ENCODE data around the gene HYPK. TPM values are rescaled to one million over a fixed set of nuclear protein-coding genes. Genes with fewer than 3 reads are reported as not detected.

Gene HYPK
- total RNA-seq, 2 experiments from 2014 or later: 16.1 to 53.6 TPM

DNA sequence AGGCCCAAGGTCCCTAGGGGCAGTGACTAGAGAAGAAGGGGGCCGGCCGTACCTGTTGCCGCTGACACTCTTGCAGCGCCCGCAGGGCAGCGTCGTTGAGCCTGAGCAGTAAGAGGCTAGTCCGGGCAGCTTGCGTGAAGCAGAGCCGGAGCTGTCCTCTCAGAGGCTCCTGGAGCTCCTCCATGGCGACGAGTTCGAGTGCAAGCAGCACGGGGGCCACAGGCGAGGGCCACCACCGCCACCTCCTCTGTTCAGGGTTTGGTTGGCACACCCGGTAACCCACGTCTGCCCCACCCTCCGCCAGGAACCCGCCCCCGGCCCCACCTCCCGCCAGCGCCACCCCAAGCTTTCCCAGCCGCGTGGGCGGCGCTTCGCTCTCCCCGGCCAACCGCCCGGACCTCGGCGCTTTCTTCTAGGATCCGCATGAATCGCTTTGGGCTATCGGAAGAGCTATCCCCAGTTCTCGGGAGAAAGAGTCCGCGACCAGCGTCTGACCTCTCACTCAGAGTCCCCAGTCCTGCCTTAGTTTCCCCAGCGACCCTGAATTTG lies 23.6 kb upstream of the HYPK start, which contains the start of gene ELL3:
TSS of gene ELL3 (minus strand) at position 249 of the 549 bp plus-strand sequence. CDS start at position 184, 65 bp downstream.
- BruUV-seq (replicated peaks): no TSS peak
- Histone ChIP-seq H3K9me3 (ENCODE audit: low read length) (no peaks in the 10 kb centered on the region), H3K36me3 (ENCODE audit: insufficient read depth, low read length) (peaks cover 48% of the 10 kb centered on the region), H3K4me3 (ENCODE audit: low read depth, low read length, poor library complexity, severe bottlenecking) (peak within 1 kb of the TSS; percentile 79), H4K20me1 (ENCODE audit: insufficient read depth, low read length) (peaks cover 28% of the 10 kb centered on the region), H3K9me2 (ENCODE audit: insufficient read depth, low read length) (no peaks in the 10 kb centered on the region), H3K4me2 (ENCODE audit: low read length) (peak within 1 kb of the TSS; percentile 85), H3K27ac (ENCODE audit: low read depth, low read length, poor library complexity, severe bottlenecking) (peak within 1 kb of the TSS; percentile 91), H3K79me2 (ENCODE audit: insufficient read depth, low read depth, low read length) (peaks cover 52% of the 10 kb centered on the region), H3K4me1 (ENCODE audit: insufficient read depth, low read length, poor library complexity, severe bottlenecking) (peaks cover 66% of the 10 kb centered on the region), H2AFZ (ENCODE audit: low read length) (peak within 1 kb of the TSS; percentile 15; the same call in 1 of the 2 replicates)
- CTCF ChIA-PET (ENCODE audit: unreplicated experiment): interaction anchor here (0.6 to 1.4 kb wide), 4 partner anchors 13 to 51 kb away, joined by 3 to 5 read pairs (median 4); no protein-coding TSS in a partner anchor
- peak; percentile 89 for DNase-seq (ENCODE audit: low spot score)
- TF ChIP-seq, protein P1, sequence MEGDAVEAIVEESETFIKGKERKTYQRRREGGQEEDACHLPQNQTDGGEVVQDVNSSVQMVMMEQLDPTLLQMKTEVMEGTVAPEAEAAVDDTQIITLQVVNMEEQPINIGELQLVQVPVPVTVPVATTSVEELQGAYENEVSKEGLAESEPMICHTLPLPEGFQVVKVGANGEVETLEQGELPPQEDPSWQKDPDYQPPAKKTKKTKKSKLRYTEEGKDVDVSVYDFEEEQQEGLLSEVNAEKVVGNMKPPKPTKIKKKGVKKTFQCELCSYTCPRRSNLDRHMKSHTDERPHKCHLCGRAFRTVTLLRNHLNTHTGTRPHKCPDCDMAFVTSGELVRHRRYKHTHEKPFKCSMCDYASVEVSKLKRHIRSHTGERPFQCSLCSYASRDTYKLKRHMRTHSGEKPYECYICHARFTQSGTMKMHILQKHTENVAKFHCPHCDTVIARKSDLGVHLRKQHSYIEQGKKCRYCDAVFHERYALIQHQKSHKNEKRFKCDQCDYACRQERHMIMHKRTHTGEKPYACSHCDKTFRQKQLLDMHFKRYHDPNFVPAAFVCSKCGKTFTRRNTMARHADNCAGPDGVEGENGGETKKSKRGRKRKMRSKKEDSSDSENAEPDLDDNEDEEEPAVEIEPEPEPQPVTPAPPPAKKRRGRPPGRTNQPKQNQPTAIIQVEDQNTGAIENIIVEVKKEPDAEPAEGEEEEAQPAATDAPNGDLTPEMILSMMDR (conservative IDR thresholded peaks at IDR 0.05; ENCODE audit: low read length): no peak
- TF ChIP-seq EZH2phosphoT487 (IDR thresholded peaks at IDR 0.05; ENCODE audit: borderline replicate concordance, low read depth, low read length): no peak
- POLR2A ChIA-PET: interaction anchor here (0.6 to 7.0 kb wide), 14 partner anchors 12 to 992 kb away, joined by 4 to 98 read pairs (median 10); partner anchors contain the start of genes HYPK, MFAP1, PDIA3 and SERF2
- intact Hi-C loops (cut with micrococcal nuclease; ENCODE audit: unreplicated experiment): loop anchor here (1.0 to 2.0 kb wide), 4 partner anchors 13 to 52 kb away; no protein-coding TSS in a partner anchor

DNA sequence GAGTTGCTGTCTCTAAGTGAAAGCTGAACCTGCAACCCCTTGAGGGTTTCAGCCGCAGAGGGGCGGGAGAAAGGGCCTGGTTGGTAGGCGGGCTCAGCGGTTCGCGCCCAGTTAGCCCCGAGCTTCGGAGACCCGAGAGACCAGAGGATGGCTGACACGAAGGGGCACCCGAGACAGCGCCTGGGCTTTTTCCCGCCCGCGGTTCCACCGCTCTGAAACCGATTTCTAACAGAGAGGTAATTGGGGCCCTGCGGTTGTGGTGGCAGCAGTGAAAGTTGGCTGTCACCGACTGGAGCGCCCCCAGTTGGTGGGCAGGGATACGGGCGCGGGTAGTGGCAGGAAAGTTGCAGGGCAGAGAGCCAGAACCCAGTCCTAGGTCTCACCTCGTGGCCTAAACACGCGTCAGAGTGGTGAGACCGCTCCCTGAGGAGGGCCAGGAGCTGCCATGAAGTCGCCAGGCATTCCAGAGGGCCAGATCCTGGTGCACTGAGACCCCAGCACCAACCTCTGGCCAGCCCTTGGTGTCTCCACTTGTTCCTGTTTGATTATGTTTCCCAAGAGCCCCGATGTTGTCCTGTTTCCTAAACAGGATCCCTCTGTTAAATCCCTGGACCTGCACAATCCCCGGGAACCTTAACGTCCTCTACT lies 23.0 kb upstream of the HYPK start:
- Histone ChIP-seq H3K27ac (ENCODE audit: low read depth, low read length, poor library complexity, severe bottlenecking) (peak overlapping the region; percentile 91), H2AFZ (ENCODE audit: low read length) (peak overlapping the region; percentile 15; the same call in 1 of the 2 replicates), H3K36me3 (ENCODE audit: insufficient read depth, low read length) (peaks cover 43% of the 10 kb centered on the region), H3K4me2 (ENCODE audit: low read length) (peak overlapping the region; percentile 76), H4K20me1 (ENCODE audit: insufficient read depth, low read length) (peaks cover 22% of the 10 kb centered on the region), H3K79me2 (ENCODE audit: insufficient read depth, low read depth, low read length) (peaks cover 49% of the 10 kb centered on the region), H3K4me1 (ENCODE audit: insufficient read depth, low read length, poor library complexity, severe bottlenecking) (peaks cover 66% of the 10 kb centered on the region), H3K9me2 (ENCODE audit: insufficient read depth, low read length) (no peaks in the 10 kb centered on the region), H3K9me3 (ENCODE audit: low read length) (no peaks in the 10 kb centered on the region), H3K4me3 (ENCODE audit: low read depth, low read length, poor library complexity, severe bottlenecking) (peak overlapping the region; percentile 79)
- POLR2A ChIA-PET: interaction anchor here (0.7 to 7.0 kb wide), 14 partner anchors 12 to 751 kb away, joined by 3 to 98 read pairs (median 10); partner anchors contain the start of genes HYPK, MFAP1, PDIA3 and SERF2
- no peak for TF ChIP-seq EZH2phosphoT487 (IDR thresholded peaks at IDR 0.05; ENCODE audit: borderline replicate concordance, low read depth, low read length)
- TF ChIP-seq, protein P1 (conservative IDR thresholded peaks at IDR 0.05; ENCODE audit: low read length): peak; percentile 89
- peak; percentile 87 for DNase-seq (ENCODE audit: low spot score)
- intact Hi-C loops (cut with micrococcal nuclease; ENCODE audit: unreplicated experiment): loop anchor here (1.0 to 2.0 kb wide), 3 partner anchors 12 to 46 kb away; no protein-coding TSS in a partner anchor
- TSS peak; percentile 72 for BruUV-seq (replicated peaks)
- CTCF ChIA-PET (ENCODE audit: unreplicated experiment): interaction anchor here (0.6 to 1.4 kb wide), 5 partner anchors 9 to 51 kb away, joined by 3 to 5 read pairs (median 4); no protein-coding TSS in a partner anchor

All from OCI-LY7 (cell line).